NCI-H2196 treated with DMSO at 0.1 percent for 48 hours (cell line): ENCODE measurements around the gene TOMM40L.
A peak's percentile ranks its signal among the peaks of the same experiment; 100 is the strongest.

Experiments used
- DNase-seq: peaks from one replicate; lab custom pipeline; 2025; ENCODE audit not compliant: unreplicated experiment; lab: John Stamatoyannopoulos, UW

TOMM40L gene

DNA sequence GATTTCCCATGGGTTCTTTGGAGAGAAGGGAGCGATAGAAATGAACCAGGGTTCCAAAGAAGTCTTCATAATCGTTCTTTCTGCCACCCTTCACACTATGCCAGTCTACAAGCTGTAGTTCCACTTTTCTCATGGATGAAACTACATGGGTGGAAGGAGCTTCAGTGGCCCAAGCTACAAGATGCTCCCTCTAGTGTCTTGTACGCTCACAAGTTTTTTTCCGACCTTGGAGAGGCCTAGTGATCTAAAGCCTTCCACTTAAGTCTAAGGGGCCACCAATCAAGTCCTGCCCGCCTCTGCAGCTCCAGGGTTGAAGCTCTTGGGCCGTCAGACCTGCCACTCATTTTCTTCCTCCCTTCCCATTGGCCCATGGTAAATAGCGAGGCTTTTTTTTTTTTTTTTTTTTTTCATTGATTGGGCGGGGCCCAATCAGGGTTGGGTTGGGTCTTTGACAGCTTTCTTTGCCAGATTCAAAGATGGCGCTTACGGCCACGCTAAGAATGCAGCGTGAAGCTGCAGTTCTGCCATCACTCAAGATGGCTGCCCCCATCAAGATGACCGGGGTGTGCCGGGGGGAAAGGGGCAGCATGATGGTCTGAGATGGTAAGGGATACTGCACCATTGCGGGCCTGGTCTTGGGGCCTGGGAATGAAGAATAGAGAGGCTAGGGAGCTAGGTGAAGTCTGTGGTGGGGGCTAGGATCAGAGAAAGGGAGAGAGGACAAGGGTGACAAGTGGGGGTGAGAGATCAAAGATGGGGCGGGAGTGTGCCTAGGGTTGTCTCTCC is at the start of gene TOMM40L:
Gene TOMM40L, plus strand, starts transcription at position 527 of the 786 bp plus-strand sequence. CDS start 430 bp downstream, outside the sequence.
- peak; percentile 86 for DNase-seq

DNA sequence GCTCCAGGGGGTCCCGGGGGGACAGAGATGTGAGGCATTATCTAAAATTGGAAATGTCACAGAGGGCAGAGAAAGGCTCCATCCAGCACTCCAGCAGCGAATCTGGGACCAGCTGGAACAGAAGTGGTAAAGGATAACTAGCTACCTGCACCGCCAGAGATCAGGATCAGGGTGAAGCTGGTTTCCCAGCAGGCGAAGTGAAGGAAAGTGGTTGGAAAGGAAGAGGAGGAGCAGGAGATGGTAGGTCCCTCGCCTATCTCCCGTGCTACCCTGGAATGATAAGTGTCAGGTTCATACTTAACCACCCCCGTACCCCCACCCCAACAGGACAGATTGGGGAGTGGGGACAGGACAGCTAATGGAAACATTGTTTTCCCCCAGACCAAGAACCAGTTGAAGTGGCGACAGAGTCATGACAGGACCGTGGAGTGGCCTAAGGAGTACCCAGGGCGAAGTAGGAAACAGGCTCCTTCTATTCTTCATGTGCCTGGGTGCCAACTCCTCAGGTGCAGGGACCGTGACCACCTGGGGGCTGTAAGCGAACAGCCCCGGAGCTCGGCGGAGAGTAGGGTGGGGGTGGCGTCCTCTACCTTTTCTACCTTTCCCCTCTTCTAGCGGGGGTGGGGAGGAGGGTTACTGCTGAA is 49.3 kb upstream of the TOMM40L start:
- DNase-seq, result no peak

DNA sequence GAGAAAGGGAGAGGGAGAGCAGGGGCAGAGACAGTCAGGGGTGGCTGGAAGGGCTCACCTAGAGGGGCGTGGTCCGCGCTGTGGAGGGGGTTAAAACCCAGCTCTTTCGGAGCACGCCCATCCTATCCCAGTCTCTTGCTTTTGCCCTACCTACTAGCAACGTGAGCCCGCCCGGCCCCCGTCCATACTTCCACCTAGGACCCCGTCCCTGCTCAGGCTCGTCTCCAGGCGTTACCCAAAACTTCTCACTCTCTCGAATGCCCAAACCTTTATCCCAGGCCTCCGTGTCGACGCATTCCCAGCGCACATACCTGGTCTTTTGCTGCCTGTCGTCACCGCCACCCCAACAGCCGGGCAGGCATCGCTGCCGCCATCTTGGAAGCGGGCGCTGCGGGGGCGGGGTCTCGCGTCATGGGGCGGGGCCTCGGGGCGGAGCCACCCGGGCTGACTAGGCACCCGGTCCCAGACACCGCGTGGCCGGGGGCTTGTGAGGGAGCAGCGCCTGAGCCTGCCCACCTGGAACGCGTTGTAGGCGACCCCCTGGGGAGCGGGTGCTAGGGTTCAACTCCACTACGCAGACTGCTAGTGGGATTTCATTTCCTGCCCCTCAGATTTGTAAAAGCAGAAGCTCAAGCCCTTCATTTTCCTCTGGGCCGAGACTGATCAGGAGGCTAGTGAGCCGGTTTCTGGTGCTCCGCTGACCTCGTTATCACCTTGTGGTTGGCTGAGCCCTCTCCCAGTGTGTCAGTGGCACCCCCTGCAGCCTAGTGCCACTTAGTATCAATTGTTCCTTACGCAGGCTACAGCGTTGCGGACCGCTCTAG is 48.5 kb upstream of the TOMM40L start, which contains the start of gene B4GALT3:
Gene B4GALT3, minus strand, starts transcription at position 396 of the 824 bp plus-strand sequence. CDS start 1,447 bp downstream, outside the sequence.
- DNase-seq, result peak; percentile 71

DNA sequence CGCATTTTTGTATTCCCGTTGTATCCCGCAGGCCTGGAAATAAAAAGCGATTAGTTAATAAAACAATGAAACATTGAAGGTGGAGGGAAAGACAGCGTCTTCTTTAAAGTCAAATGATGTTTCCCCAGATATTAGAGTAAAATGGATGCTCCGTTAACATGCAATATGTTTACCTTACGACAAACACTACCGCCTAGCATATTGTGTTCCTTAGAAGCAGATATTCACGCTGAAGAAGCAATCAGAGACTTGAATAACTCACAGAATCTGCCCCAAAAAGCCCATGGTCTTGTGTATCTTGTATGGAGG is 48.0 kb upstream of the TOMM40L start:
- no peak for DNase-seq

DNA sequence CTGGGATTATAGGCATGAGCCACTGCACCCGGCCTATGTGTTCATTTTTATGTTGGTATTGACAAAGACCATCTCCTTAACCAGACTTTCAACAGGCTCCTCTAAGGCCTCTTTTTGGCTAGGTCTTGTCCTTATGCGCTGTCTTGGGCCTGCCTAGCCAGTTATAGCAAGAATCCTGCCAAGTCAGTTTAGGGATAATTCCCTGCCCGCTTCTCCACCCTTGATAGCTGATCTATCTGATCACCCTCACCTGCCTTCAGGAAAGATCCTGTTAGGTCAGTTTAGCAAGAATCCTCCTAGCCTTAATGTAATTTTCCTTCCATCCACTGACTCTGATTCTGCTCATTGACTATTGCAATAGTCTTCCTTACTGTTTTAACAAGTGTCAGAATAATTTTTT is 46.2 kb upstream of the TOMM40L start:
- DNase-seq, result no peak

DNA sequence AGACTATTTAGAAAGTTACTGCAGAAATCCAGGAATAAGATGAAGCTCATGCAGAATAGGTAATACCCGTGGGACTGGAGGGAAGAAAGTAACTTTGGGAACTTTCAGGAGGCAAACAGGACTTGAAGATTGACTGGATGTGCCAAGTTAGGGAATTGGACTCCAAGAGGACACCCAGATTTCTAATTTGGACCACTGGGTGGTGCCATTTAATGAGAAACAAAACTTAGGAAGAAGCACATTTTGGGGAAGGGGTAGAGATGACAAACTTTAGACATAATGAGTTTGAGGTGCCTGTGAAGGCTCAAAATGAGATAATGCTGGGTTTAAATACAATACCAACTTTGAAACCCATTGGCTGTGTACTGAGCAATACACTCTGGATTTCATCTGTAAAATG is 45.2 kb upstream of the TOMM40L start:
- DNase-seq, result no peak

DNA sequence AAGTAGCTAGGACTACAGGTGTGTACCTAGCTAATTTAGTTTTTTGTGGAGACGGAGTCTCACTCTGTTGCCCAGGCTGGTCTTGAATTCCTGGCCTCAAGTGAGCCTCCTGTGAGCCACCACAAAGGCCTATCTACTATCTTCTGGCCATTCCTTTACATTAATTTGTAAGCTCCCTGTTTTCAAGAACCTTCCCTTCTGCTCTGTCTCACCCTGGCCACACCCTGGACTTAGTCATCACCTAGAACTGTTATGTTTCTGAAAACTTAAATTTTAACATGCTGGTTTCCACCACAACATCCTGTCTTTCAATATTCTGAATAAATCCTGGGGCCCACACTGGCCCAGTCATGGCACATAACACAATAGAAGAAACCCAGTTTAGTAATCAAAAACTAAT is 43.6 kb upstream of the TOMM40L start:
- DNase-seq, result no peak

DNA sequence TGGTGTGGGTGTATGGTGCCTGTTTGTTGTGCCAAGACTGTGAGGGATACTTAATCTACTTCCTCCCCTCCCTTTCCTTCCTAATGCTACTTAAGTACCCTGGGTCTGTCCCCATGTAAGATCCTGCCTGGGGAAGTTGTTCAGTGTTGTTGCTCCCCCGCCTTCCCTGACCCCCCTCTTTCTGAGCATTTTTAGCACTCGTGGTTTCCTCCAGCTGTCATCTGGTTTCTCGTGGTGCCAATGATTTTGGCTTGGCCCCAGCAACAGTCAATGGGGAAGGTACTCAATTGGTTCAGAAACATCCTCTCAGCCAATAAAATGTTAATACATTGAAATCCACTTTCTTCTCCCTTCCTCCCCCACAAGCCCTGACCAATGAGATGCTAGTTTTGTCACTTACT is 40.6 kb upstream of the TOMM40L start:
- no peak for DNase-seq

DNA sequence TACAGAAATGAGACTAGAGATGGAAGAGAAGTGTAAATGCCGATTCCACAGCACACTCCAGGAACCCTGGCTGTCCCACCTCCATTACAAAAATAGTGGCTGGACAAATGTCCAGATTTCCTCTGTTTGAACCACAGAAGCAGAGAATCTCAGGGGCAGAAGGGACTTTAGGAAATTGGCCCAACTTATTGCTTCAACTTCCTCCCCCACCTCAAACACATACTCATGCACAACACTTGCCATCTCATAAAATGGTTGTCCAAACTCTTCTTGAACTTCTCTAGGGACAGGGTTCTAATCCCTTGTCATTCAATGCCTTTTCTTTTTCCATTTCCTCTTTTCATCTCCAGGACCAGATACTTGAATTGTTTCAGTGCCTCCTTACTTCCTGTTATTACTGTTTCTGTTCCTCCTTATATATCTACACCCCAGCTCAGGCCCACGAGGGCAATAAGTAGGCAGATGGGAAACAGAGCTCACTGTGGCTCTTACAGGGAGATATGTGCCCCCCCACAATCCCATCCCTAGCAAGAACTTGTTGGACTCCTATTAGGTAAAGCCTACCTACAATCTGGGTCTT is 40.0 kb upstream of the TOMM40L start:
- no peak for DNase-seq

DNA sequence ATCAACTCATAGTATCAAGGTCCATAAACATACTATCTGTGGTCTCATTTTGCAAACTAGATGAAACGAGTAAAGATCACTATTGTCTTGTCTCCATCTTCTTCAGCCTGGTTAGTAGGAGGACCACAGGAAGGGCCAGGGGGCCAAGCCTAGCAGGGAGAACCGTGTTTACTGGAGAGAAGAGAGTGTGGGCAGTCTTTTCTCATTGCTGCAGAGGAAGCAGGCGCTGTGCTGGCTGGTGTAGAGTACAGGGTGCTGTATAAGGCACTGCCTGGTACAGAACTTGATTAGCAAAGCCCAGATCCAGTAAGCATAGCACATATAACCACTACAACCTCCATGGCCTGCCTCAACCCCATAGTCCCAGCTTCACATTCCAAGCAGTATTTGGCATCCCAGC is 38.5 kb upstream of the TOMM40L start:
- no peak for DNase-seq

DNA sequence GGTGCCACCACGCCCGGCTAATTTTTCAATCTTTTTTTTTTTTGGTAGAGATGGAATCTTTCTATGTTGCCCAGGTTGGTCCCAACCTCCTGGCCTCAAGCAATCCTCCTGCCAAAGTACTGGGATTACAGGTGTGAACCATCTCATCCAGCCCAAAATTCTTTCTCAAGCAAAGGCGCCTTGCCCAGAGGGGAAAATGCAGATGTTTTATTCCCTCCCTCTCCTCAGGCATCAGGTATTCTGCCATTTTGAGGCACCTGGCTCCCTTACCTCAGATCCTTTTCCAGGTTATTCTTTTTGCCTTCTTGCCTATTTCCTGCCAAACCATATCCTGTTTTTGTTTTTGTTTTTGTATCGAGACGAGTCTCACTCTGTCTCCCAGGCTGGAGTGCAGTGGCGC is 37.5 kb upstream of the TOMM40L start:
- DNase-seq, result no peak

DNA sequence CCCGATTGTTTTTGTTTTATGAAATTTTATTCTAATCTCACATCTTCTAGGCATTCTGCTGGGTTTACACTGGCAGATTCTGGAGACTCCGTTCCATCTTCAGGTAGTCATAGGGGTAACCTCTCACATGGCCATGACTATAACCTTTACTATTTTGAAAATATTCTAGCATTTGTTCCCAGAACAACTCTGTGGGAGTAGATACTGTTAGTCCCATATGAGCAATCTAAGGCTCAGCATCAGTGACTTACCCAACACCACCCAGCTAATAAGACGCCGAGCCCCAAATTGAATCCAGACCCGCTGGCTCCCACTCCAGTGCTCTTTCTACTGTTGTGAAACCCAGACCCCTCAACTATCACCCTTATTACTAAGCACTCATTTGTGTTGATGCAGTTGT is 36.8 kb upstream of the TOMM40L start:
- DNase-seq, result no peak

DNA sequence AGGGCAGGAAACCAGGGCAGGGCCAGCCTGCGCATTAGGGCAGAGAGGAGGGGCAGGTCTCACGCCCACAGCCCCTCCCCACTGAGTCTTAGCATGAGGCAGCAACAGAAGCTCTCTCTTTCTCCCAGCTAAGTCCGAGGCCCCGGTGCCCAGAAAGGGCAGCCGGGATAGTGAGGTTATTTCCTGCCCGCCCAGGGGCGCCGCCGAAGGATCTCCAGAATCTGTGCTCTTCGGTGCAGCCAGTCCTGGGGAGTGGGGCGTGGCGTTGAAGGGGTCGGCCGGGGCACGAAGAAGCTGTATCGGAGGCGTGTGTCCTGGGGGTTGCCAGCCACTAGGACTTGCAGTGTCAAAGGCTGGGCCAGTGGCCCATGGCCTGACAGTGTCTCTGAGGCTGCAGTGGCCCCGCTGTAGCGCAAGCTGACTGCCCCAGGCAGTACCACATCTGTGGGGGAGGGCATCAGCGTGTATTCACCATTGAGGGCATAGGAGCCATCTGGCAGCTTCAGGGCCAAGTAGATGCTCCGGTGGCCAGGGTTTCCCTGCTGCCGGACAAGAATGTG is 34.8 kb upstream of the TOMM40L start:
- DNase-seq, result no peak

DNA sequence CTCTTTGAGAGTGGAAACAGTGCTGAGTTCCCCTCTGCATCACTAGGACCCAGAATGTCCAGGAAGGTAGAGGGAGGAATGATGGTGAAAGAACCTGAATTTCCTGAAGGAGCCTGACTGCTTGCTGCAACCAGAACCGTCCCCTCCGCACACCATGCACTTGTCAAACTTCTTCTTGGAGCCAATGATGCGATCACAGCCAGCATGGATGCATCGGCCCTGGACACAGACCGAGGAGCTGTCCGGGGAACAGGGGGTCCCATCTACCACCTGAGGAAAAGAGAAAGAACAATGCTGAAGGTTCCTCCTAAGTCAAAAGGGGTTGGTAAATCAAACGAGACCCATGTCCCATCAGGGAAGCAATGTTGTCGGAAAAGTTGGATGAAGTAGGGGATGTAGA is 33.9 kb upstream of the TOMM40L start:
- no peak for DNase-seq

DNA sequence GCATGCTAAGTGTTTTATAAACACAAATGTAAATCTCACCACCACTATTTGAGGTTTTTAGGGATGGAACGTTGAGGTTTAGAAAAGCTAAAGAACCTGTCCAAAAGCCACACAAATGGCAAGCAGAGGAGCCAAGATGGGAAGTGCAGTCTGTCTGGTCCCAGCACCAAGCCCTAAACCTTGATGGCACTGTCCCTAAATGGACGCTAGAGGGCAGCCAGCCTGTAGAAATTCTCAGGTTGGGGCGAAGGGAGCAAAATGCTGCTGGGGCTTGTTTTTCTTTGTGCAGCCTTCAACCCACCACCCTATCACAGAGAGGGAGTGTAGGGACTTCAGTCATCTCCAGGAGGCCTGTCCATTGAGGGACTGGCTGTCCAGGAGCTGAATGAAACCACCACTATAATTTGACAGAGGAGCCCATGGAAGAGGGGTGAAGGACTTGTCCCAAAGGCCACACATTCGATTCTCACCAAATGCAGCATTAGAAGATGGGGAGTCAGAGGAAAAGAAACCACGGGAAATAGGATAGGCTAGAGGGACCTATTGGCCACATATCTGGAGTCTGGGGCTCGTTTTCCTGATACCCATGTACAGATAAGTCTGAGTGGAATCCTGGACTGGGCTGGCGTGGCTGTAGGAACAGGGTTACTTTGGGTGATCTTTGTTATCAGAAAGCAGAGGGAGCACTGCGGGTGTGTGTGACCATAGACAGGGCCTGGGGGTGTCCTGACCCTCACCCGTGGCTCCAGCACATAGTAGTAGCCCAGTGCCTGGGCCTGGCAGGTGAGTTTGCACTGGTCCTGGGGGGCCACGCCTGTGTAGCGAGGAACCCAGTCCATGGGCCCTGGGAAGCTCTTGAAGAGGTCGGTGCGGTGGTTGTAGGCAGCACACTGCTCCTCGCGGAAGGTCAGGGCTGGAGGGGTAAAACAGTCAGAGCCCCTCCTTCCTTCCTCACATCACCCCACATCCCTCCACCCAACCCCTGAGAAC is 33.1 kb upstream of the TOMM40L start:
- DNase-seq, result peak; percentile 73

DNA sequence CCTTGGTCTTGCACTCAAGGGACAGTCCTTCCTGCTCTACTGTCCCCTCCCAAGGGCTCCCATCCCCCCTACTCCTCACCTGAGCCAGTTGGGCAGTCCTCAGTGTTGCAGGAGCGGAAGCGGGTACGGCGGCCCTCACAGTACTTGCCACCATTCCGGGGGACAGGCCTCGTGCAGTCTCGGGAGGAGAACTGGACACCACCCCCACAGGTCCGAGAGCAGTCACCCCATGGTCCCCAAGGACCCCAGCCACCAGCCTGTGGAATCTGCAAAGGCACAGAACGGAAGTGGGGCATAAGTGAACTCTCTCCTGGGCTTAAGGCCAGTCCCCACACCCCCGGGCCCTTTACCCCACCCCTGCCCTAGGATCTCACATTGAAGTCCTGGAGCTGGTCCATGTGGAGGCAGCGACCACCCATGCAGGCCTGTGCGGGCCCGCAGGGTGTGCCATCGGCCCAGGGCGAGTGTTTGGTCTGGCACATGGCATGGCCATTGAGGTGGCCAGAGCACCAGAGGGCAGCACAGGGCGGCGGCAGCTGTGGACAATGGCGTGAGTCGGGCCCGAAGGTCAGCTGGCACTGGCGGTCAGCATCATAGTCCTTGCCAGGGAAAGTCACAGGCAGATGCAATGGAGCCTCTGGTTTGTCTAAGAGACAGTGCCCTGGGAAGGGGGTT is 32.2 kb upstream of the TOMM40L start:
- DNase-seq, result no peak

DNA sequence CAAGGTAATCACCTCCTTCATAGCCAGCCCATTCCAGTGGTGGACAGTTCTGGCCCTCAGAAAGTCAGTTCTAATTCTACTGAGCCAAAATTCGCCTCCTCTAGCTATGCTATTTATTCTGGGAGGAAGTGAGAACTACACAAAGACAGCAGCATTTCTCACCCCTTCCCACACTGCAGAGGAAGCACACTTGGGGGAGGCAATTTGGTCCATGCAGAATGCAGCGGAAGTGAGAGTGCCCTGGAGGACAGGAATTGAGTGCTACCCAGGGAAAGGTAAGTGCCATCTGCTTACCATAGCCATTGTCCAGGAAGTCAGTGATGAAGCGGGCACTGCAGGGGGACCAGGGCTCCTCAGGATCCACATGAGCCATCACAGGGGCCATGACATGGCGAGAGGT is 30.7 kb upstream of the TOMM40L start:
- DNase-seq, result no peak

DNA sequence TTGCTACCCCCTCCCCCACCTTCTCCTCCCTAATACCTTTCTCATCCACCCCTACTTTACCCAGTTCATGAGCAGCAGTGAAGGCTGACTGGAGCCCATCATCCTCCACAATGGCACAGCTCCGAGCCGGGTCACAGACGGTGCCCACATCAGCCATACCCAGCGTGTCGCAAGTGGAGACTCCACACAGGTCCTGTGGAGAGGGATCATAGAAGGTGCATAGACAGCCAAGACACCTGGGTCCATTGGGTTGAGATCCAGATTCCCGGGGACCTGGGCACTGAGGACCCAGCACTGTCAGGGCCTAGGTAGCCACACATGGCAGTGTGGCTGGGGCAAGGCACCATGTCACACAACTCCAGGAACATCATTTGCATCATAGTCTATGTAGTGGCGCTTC is 29.7 kb upstream of the TOMM40L start:
- no peak for DNase-seq
